GM23338 (cell line): ENCODE data around the gene ATP5MG.

Experiments
- CREB1 ChIP-seq: fragments of 250-450 bp; sonication (Bioruptor Pico); IDR thresholded peaks from 2 replicates; pipeline ENCODE4 v1.5.0; 2020; ENCODE audit warnings: low read depth, mild to moderate bottlenecking, moderate library complexity
- EZH2 ChIP-seq: fragments of 200-600 bp; sonication (generic); IDR thresholded peaks from one replicate; pipeline ENCODE4 v1.8.0; 2017; ENCODE audit warnings: antibody characterized with exemption, mild to moderate bottlenecking, low read depth; ENCODE audit not compliant: unreplicated experiment
- EZH2phosphoT487 ChIP-seq: fragments of 200-600 bp; sonication (generic); IDR thresholded peaks from one replicate; pipeline ENCODE4 v1.8.1; 2018; ENCODE audit warnings: antibody characterized with exemption; ENCODE audit not compliant: unreplicated experiment
- JUNB ChIP-seq: IDR thresholded peaks from one replicate; pipeline ENCODE4 v1.6.1; 2016; ENCODE audit warnings: antibody characterized with exemption; ENCODE audit not compliant: unreplicated experiment
- NANOG ChIP-seq: IDR thresholded peaks from 2 replicates; pipeline ENCODE4 v1.6.1; 2016; ENCODE audit warnings: antibody characterized with exemption, borderline replicate concordance
- POLR2AphosphoS5 ChIP-seq: IDR thresholded peaks from 2 replicates; pipeline ENCODE4 v1.6.1; 2016; ENCODE audit warnings: antibody characterized with exemption, low read depth
- STAT1 ChIP-seq: IDR thresholded peaks from one replicate; pipeline ENCODE4 v1.6.1; 2016; ENCODE audit warnings: antibody characterized with exemption; ENCODE audit not compliant: unreplicated experiment
- ZNF114 ChIP-seq: fragments of 250-450 bp; sonication (Bioruptor Pico); IDR thresholded peaks from 2 replicates; pipeline ENCODE4 v1.5.0; 2020; ENCODE audit warnings: mild to moderate bottlenecking, moderate library complexity
- ZNF331 ChIP-seq: fragments of 250-450 bp; sonication (Bioruptor Pico); IDR thresholded peaks from 2 replicates; pipeline ENCODE4 v1.5.0; 2020; ENCODE audit warnings: low read depth, mild to moderate bottlenecking, moderate library complexity
- TF ChIP-seq, protein P1 (sequence below), 2 experiments: fragments of 200-600 bp in 1 of 2; sonication (generic) in 1 of 2; conservative IDR thresholded peaks; 2 replicates each; pipeline versions ENCODE4 v1.5.1 to v1.6.1; 2016 to 2017; ENCODE audit warnings: antibody characterized with exemption in 2 of 2, low read depth in 2 of 2, mild to moderate bottlenecking in 2 of 2, moderate library complexity in 1 of 2
- TF ChIP-seq, protein P2 (sequence below): IDR thresholded peaks from one replicate; pipeline ENCODE4 v1.6.1; 2018; ENCODE audit warnings: antibody characterized with exemption; ENCODE audit not compliant: unreplicated experiment
- TF ChIP-seq, protein P3 (sequence below): fragments of 250-450 bp; sonication (Bioruptor Pico); IDR thresholded peaks from 2 replicates; pipeline ENCODE4 v1.5.0; 2020; ENCODE audit warnings: mild to moderate bottlenecking, moderate library complexity

DNA sequence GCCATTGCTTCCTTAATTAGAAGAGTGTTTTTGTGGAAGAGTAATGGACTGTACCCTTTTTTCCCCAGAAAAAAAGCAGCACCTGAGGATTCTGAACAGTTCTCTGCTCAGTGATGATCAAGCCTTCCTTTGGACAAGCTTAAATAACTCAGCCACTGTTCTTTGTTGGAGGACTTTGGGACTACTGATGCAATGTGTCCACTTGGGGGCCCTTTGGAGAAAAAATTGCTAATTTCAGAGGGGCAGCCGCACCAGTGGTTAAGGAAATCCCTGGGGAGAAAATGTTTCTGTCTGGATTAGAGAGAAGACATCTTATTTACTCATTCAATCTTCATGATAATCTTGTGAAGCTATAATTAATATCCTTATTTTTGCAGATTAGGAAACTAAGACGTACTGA, 29.6 kb downstream of the ATP5MG start:
- TF ChIP-seq, protein P1, sequence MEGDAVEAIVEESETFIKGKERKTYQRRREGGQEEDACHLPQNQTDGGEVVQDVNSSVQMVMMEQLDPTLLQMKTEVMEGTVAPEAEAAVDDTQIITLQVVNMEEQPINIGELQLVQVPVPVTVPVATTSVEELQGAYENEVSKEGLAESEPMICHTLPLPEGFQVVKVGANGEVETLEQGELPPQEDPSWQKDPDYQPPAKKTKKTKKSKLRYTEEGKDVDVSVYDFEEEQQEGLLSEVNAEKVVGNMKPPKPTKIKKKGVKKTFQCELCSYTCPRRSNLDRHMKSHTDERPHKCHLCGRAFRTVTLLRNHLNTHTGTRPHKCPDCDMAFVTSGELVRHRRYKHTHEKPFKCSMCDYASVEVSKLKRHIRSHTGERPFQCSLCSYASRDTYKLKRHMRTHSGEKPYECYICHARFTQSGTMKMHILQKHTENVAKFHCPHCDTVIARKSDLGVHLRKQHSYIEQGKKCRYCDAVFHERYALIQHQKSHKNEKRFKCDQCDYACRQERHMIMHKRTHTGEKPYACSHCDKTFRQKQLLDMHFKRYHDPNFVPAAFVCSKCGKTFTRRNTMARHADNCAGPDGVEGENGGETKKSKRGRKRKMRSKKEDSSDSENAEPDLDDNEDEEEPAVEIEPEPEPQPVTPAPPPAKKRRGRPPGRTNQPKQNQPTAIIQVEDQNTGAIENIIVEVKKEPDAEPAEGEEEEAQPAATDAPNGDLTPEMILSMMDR (conservative IDR thresholded peaks at IDR 0.05; ENCODE audit: low read depth in 2 of 2): peak in 1 of 2 experiments; percentile 6; a peak in 1 of 4 replicates
- no peak for TF ChIP-seq STAT1
- no peak for TF ChIP-seq EZH2
- TF ChIP-seq CREB1 (CRISPR knock-in tag): no peak
- TF ChIP-seq NANOG: no peak
- TF ChIP-seq POLR2AphosphoS5: no peak
- no peak for TF ChIP-seq ZNF114 (CRISPR knock-in tag)
- TF ChIP-seq EZH2phosphoT487: no peak
- TF ChIP-seq JUNB: no peak
- no peak for TF ChIP-seq ZNF331 (CRISPR knock-in tag)
- TF ChIP-seq, protein P2, sequence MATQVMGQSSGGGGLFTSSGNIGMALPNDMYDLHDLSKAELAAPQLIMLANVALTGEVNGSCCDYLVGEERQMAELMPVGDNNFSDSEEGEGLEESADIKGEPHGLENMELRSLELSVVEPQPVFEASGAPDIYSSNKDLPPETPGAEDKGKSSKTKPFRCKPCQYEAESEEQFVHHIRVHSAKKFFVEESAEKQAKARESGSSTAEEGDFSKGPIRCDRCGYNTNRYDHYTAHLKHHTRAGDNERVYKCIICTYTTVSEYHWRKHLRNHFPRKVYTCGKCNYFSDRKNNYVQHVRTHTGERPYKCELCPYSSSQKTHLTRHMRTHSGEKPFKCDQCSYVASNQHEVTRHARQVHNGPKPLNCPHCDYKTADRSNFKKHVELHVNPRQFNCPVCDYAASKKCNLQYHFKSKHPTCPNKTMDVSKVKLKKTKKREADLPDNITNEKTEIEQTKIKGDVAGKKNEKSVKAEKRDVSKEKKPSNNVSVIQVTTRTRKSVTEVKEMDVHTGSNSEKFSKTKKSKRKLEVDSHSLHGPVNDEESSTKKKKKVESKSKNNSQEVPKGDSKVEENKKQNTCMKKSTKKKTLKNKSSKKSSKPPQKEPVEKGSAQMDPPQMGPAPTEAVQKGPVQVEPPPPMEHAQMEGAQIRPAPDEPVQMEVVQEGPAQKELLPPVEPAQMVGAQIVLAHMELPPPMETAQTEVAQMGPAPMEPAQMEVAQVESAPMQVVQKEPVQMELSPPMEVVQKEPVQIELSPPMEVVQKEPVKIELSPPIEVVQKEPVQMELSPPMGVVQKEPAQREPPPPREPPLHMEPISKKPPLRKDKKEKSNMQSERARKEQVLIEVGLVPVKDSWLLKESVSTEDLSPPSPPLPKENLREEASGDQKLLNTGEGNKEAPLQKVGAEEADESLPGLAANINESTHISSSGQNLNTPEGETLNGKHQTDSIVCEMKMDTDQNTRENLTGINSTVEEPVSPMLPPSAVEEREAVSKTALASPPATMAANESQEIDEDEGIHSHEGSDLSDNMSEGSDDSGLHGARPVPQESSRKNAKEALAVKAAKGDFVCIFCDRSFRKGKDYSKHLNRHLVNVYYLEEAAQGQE: no peak
- TF ChIP-seq, protein P3, sequence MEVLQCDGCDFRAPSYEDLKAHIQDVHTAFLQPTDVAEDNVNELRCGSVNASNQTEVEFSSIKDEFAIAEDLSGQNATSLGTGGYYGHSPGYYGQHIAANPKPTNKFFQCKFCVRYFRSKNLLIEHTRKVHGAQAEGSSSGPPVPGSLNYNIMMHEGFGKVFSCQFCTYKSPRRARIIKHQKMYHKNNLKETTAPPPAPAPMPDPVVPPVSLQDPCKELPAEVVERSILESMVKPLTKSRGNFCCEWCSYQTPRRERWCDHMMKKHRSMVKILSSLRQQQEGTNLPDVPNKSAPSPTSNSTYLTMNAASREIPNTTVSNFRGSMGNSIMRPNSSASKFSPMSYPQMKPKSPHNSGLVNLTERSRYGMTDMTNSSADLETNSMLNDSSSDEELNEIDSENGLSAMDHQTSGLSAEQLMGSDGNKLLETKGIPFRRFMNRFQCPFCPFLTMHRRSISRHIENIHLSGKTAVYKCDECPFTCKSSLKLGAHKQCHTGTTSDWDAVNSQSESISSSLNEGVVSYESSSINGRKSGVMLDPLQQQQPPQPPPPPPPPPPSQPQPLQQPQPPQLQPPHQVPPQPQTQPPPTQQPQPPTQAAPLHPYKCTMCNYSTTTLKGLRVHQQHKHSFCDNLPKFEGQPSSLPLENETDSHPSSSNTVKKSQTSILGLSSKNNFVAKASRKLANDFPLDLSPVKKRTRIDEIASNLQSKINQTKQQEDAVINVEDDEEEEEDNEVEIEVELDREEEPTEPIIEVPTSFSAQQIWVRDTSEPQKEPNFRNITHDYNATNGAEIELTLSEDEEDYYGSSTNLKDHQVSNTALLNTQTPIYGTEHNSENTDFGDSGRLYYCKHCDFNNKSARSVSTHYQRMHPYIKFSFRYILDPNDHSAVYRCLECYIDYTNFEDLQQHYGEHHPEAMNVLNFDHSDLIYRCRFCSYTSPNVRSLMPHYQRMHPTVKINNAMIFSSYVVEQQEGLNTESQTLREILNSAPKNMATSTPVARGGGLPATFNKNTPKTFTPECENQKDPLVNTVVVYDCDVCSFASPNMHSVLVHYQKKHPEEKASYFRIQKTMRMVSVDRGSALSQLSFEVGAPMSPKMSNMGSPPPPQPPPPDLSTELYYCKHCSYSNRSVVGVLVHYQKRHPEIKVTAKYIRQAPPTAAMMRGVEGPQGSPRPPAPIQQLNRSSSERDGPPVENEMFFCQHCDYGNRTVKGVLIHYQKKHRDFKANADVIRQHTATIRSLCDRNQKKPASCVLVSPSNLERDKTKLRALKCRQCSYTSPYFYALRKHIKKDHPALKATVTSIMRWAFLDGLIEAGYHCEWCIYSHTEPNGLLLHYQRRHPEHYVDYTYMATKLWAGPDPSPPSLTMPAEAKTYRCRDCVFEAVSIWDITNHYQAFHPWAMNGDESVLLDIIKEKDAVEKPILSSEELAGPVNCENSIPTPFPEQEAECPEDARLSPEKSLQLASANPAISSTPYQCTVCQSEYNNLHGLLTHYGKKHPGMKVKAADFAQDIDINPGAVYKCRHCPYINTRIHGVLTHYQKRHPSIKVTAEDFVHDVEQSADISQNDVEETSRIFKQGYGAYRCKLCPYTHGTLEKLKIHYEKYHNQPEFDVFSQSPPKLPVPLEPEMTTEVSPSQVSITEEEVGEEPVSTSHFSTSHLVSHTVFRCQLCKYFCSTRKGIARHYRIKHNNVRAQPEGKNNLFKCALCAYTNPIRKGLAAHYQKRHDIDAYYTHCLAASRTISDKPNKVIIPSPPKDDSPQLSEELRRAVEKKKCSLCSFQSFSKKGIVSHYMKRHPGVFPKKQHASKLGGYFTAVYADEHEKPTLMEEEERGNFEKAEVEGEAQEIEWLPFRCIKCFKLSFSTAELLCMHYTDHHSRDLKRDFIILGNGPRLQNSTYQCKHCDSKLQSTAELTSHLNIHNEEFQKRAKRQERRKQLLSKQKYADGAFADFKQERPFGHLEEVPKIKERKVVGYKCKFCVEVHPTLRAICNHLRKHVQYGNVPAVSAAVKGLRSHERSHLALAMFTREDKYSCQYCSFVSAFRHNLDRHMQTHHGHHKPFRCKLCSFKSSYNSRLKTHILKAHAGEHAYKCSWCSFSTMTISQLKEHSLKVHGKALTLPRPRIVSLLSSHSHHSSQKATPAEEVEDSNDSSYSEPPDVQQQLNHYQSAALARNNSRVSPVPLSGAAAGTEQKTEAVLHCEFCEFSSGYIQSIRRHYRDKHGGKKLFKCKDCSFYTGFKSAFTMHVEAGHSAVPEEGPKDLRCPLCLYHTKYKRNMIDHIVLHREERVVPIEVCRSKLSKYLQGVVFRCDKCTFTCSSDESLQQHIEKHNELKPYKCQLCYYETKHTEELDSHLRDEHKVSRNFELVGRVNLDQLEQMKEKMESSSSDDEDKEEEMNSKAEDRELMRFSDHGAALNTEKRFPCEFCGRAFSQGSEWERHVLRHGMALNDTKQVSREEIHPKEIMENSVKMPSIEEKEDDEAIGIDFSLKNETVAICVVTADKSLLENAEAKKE: no peak
